ENCODE measurements around the gene ANTXRL. TPM values are rescaled to one million over a fixed set of nuclear protein-coding genes. Genes with fewer than 3 reads are reported as not detected.
A peak's percentile ranks its signal among the peaks of the same experiment; 100 is the strongest.
"Not testable (repeated sequence)": the region's sequence is repeated elsewhere in the genome, so short reads cannot be mapped to it uniquely, and the experiment has no call there.

Gene ANTXRL
- total and polyA plus RNA-seq, 2 donors = 0.39 to 0.57 TPM

- no peaks in the 10 kb centered on the region for H3K9me3 ChIP-seq (ENCODE audit: control insufficient read depth in 2 of 2, insufficient read depth in 1 of 2, low read length in 1 of 2)
- no peaks in the 10 kb centered on the region for H3K36me3 ChIP-seq (ENCODE audit: control insufficient read depth in 2 of 2, insufficient read depth in 2 of 2, low read length in 1 of 2)
- no peak overlapping the region for H3K27ac ChIP-seq (ENCODE audit: low read depth in 1 of 2, low read length in 1 of 2)
- WGBS = 81% methylated on average over 9 of the region's 9 CpGs
- peaks cover 4 to 18% of the 10 kb centered on the region in 2 donors for H3K4me1 ChIP-seq (ENCODE audit: control insufficient read depth in 2 of 2, insufficient read depth in 2 of 2, low read length in 2 of 2)
- H3K4me3 ChIP-seq (ENCODE audit: low read length in 2 of 2) = no peak overlapping the region
- DNase-seq (ENCODE audit: low read depth in 6 of 9, low spot score in 9 of 9) = peak in 8 of 9 donors; percentile 22 to 72 (median 44)
- no peaks in the 10 kb centered on the region for H3K27me3 ChIP-seq (ENCODE audit: control insufficient read depth in 2 of 2, insufficient read depth in 1 of 2, low read length in 1 of 2)
Observed at GRCh38 chr10:46328853-46329689, 42.3 kb downstream of the ANTXRL start.

GRCh38 chr10:46329690-46330016, 42.9 kb downstream of the ANTXRL start:
- WGBS = 96% methylated on average over 8 of the region's 8 CpGs
- H3K9me3 ChIP-seq (ENCODE audit: control insufficient read depth in 2 of 2, insufficient read depth in 1 of 2, low read length in 1 of 2) = no peaks in the 10 kb centered on the region
- no peak overlapping the region for H3K27ac ChIP-seq (ENCODE audit: low read depth in 1 of 2, low read length in 1 of 2)
- no peak for DNase-seq (ENCODE audit: low read depth in 6 of 9, low spot score in 9 of 9)
- peaks cover 4 to 18% of the 10 kb centered on the region in 2 donors for H3K4me1 ChIP-seq (ENCODE audit: control insufficient read depth in 2 of 2, insufficient read depth in 2 of 2, low read length in 2 of 2)
- H3K4me3 ChIP-seq (ENCODE audit: low read length in 2 of 2) = no peak overlapping the region
- H3K27me3 ChIP-seq (ENCODE audit: control insufficient read depth in 2 of 2, insufficient read depth in 1 of 2, low read length in 1 of 2) = no peaks in the 10 kb centered on the region
- no peaks in the 10 kb centered on the region for H3K36me3 ChIP-seq (ENCODE audit: control insufficient read depth in 2 of 2, insufficient read depth in 2 of 2, low read length in 1 of 2)

GRCh38 chr10:46330894-46331293, 44.1 kb downstream of the ANTXRL start:
- 96% methylated on average over 3 of the region's 3 CpGs for WGBS
- Histone ChIP-seq H3K27ac (ENCODE audit: low read depth in 1 of 2, low read length in 1 of 2) (no peak overlapping the region), H3K9me3 (ENCODE audit: control insufficient read depth in 2 of 2, insufficient read depth in 1 of 2, low read length in 1 of 2) (no peaks in the 10 kb centered on the region), H3K36me3 (ENCODE audit: control insufficient read depth in 2 of 2, insufficient read depth in 2 of 2, low read length in 1 of 2) (no peaks in the 10 kb centered on the region), H3K4me3 (ENCODE audit: low read length in 2 of 2) (no peak overlapping the region), H3K27me3 (ENCODE audit: control insufficient read depth in 2 of 2, insufficient read depth in 1 of 2, low read length in 1 of 2) (no peaks in the 10 kb centered on the region), H3K4me1 (ENCODE audit: control insufficient read depth in 2 of 2, insufficient read depth in 2 of 2, low read length in 2 of 2) (peaks cover 4 to 18% of the 10 kb centered on the region in 2 donors)
- no peak for DNase-seq (ENCODE audit: low read depth in 6 of 9, low spot score in 9 of 9)

- WGBS = 100% methylated on average over 2 of the region's 4 CpGs
- H3K4me1 ChIP-seq (ENCODE audit: control insufficient read depth in 2 of 2, insufficient read depth in 2 of 2, low read length in 2 of 2); H3K27ac ChIP-seq (ENCODE audit: low read depth in 1 of 2, low read length in 1 of 2); DNase-seq (ENCODE audit: low read depth in 6 of 9, low spot score in 9 of 9); H3K36me3 ChIP-seq (ENCODE audit: control insufficient read depth in 2 of 2, insufficient read depth in 2 of 2, low read length in 1 of 2); H3K4me3 ChIP-seq (ENCODE audit: low read length in 2 of 2); H3K27me3 ChIP-seq (ENCODE audit: control insufficient read depth in 2 of 2, insufficient read depth in 1 of 2, low read length in 1 of 2); H3K9me3 ChIP-seq (ENCODE audit: control insufficient read depth in 2 of 2, insufficient read depth in 1 of 2, low read length in 1 of 2): not testable (repeated sequence)
Observed at GRCh38 chr10:46365484-46365883, 78.7 kb downstream of the ANTXRL start.

- H3K4me3 ChIP-seq (ENCODE audit: low read length in 2 of 2); H3K27me3 ChIP-seq (ENCODE audit: control insufficient read depth in 2 of 2, insufficient read depth in 1 of 2, low read length in 1 of 2); H3K4me1 ChIP-seq (ENCODE audit: control insufficient read depth in 2 of 2, insufficient read depth in 2 of 2, low read length in 2 of 2); H3K9me3 ChIP-seq (ENCODE audit: control insufficient read depth in 2 of 2, insufficient read depth in 1 of 2, low read length in 1 of 2); H3K27ac ChIP-seq (ENCODE audit: low read depth in 1 of 2, low read length in 1 of 2); H3K36me3 ChIP-seq (ENCODE audit: control insufficient read depth in 2 of 2, insufficient read depth in 2 of 2, low read length in 1 of 2); DNase-seq (ENCODE audit: low read depth in 6 of 9, low spot score in 9 of 9): not testable (repeated sequence)
- no CpG with 5 or more reads among the region's 5 CpGs for WGBS
Observed at GRCh38 chr10:46367209-46367608, 80.4 kb downstream of the ANTXRL start.

GRCh38 chr10:46367666-46368240, 81.0 kb downstream of the ANTXRL start:
- H3K4me1 ChIP-seq (ENCODE audit: control insufficient read depth in 2 of 2, insufficient read depth in 2 of 2, low read length in 2 of 2); H3K9me3 ChIP-seq (ENCODE audit: control insufficient read depth in 2 of 2, insufficient read depth in 1 of 2, low read length in 1 of 2); H3K4me3 ChIP-seq (ENCODE audit: low read length in 2 of 2); DNase-seq (ENCODE audit: low read depth in 6 of 9, low spot score in 9 of 9); H3K27ac ChIP-seq (ENCODE audit: low read depth in 1 of 2, low read length in 1 of 2); H3K27me3 ChIP-seq (ENCODE audit: control insufficient read depth in 2 of 2, insufficient read depth in 1 of 2, low read length in 1 of 2); H3K36me3 ChIP-seq (ENCODE audit: control insufficient read depth in 2 of 2, insufficient read depth in 2 of 2, low read length in 1 of 2): not testable (repeated sequence)
- 92% methylated on average over 6 of the region's 8 CpGs for WGBS

GRCh38 chr10:46368956-46369355, 82.2 kb downstream of the ANTXRL start:
- WGBS = 97% methylated on average over 10 of the region's 11 CpGs
- DNase-seq (ENCODE audit: low read depth in 6 of 9, low spot score in 9 of 9); H3K27ac ChIP-seq (ENCODE audit: low read depth in 1 of 2, low read length in 1 of 2): not testable (repeated sequence)

GRCh38 chr10:46374410-46374809, 87.6 kb downstream of the ANTXRL start:
- H3K4me1 ChIP-seq (ENCODE audit: control insufficient read depth in 2 of 2, insufficient read depth in 2 of 2, low read length in 2 of 2); H3K36me3 ChIP-seq (ENCODE audit: control insufficient read depth in 2 of 2, insufficient read depth in 2 of 2, low read length in 1 of 2); H3K4me3 ChIP-seq (ENCODE audit: low read length in 2 of 2); DNase-seq (ENCODE audit: low read depth in 6 of 9, low spot score in 9 of 9); H3K27me3 ChIP-seq (ENCODE audit: control insufficient read depth in 2 of 2, insufficient read depth in 1 of 2, low read length in 1 of 2); H3K9me3 ChIP-seq (ENCODE audit: control insufficient read depth in 2 of 2, insufficient read depth in 1 of 2, low read length in 1 of 2); H3K27ac ChIP-seq (ENCODE audit: low read depth in 1 of 2, low read length in 1 of 2): not testable (repeated sequence)
- 89% methylated on average over 2 of the region's 3 CpGs for WGBS

More at GRCh38 chr10:46368956-46369355, 82.2 kb downstream of the ANTXRL start:
- H3K27me3 ChIP-seq (ENCODE audit: control insufficient read depth in 2 of 2, insufficient read depth in 1 of 2, low read length in 1 of 2); H3K4me3 ChIP-seq (ENCODE audit: low read length in 2 of 2); H3K4me1 ChIP-seq (ENCODE audit: control insufficient read depth in 2 of 2, insufficient read depth in 2 of 2, low read length in 2 of 2); H3K36me3 ChIP-seq (ENCODE audit: control insufficient read depth in 2 of 2, insufficient read depth in 2 of 2, low read length in 1 of 2); H3K9me3 ChIP-seq (ENCODE audit: control insufficient read depth in 2 of 2, insufficient read depth in 1 of 2, low read length in 1 of 2): not testable (repeated sequence)

- H3K4me1 ChIP-seq (ENCODE audit: control insufficient read depth in 2 of 2, insufficient read depth in 2 of 2, low read length in 2 of 2); H3K27me3 ChIP-seq (ENCODE audit: control insufficient read depth in 2 of 2, insufficient read depth in 1 of 2, low read length in 1 of 2); DNase-seq (ENCODE audit: low read depth in 6 of 9, low spot score in 9 of 9); H3K4me3 ChIP-seq (ENCODE audit: low read length in 2 of 2); H3K36me3 ChIP-seq (ENCODE audit: control insufficient read depth in 2 of 2, insufficient read depth in 2 of 2, low read length in 1 of 2); H3K27ac ChIP-seq (ENCODE audit: low read depth in 1 of 2, low read length in 1 of 2); H3K9me3 ChIP-seq (ENCODE audit: control insufficient read depth in 2 of 2, insufficient read depth in 1 of 2, low read length in 1 of 2): not testable (repeated sequence)
- WGBS = 99% methylated on average over 9 of the region's 11 CpGs
Observed at GRCh38 chr10:46375406-46375805, 88.6 kb downstream of the ANTXRL start, which contains the start of gene ANXA8L1. Gene ANXA8L1 (plus strand): TSS chr10:46375776. CDS start chr10:46375852, 76 bp downstream.
